Measurements from ENCODE around the gene BTRC. TPM values are rescaled to one million over a fixed set of nuclear protein-coding genes. Genes with fewer than 3 reads are reported as not detected.
A peak's percentile ranks its signal among the peaks of the same experiment; 100 is the strongest.

Gene BTRC
- total RNA-seq, 4 donors from 2014 or later: 11.9 to 19.0 (median 12.2) TPM

DNA sequence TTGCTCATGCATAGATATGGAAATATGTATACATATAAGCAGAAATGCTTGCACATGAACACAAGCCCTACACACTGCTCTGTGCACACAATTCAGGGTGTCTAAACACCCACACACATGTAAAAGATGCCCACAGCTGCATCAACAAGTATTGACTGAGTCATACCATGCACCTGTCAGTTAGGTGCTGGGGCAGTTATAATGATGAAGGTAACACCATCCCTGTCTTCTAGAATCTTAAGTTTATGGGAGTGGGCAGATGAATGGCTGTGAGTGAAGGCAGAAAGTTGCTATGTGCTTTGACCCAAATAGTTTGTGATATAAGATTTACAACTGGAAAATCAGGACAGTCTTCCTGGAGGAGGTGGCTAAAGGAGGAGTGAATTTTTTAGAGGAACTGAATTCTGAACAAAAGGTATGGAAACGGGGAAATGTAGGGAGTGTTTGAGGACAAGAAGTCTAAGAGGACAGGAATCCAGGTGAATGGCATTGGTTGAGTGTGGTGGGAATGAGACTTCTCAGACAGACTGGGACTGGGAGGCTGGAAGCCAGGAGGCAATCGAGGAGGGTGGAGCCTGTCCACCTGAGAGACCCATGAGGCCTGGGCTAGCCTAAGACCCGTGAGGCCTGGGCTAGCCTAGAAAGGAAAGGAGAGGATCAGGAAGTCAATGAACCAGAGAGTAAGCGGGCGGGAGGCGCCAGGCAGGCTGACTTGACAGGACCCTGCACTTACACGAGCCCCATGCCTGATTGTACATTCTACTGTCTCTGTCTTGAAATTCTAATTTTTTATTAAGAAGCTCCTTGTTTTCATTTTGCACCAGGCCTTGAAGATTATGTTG, 213.4 kb downstream of the BTRC start:
- H3K27me3 ChIP-seq: no peaks in the 10 kb centered on the region
- no peak overlapping the region for H3K4me3 ChIP-seq
- H3K9me3 ChIP-seq: no peaks in the 10 kb centered on the region
- no peak overlapping the region for H3K27ac ChIP-seq
- H3K4me1 ChIP-seq: peaks cover 0 to 12% (median 6%) of the 10 kb centered on the region in 4 donors
- DNase-seq: peak in 2 of 3 donors; percentile 31 to 39
- TF ChIP-seq, protein P1, sequence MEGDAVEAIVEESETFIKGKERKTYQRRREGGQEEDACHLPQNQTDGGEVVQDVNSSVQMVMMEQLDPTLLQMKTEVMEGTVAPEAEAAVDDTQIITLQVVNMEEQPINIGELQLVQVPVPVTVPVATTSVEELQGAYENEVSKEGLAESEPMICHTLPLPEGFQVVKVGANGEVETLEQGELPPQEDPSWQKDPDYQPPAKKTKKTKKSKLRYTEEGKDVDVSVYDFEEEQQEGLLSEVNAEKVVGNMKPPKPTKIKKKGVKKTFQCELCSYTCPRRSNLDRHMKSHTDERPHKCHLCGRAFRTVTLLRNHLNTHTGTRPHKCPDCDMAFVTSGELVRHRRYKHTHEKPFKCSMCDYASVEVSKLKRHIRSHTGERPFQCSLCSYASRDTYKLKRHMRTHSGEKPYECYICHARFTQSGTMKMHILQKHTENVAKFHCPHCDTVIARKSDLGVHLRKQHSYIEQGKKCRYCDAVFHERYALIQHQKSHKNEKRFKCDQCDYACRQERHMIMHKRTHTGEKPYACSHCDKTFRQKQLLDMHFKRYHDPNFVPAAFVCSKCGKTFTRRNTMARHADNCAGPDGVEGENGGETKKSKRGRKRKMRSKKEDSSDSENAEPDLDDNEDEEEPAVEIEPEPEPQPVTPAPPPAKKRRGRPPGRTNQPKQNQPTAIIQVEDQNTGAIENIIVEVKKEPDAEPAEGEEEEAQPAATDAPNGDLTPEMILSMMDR (IDR thresholded peaks at IDR 0.05): no peak
- no peak for TF ChIP-seq POLR2A (IDR thresholded peaks at IDR 0.05)
- H3K36me3 ChIP-seq: no peaks in the 10 kb centered on the region

DNA sequence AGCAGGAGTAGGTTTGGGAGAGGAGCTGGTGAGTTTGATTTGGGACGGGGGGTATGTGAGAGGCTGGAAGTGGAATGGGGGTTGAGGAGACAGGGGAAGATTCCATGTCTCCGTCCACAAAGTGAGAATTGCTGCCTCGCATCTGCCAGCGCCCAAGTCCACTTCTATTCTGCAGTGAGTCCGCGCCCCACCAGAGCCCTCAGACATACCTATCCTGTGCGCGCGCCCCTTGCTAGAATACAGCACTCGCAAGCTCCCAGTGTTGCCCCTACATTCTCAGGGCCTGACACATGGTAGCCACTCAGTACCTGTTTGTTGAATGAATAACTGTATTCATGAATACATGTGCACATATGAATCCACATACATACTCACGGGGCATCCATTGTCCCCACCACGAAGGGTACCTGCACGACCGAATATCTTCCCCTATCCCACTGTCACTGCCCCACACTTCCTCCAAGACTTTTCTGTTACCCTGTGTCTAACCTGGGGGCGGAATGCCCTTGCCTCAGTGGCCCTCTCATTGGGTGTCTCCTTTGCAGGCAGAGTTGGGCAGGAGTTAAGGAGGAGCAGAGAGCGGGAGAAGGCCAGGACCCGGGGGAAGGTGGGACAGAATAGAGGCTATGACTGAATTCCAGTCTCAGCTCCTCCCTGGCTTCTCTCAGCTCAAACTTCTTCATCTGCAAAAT, 214.2 kb downstream of the BTRC start:
- no peaks in the 10 kb centered on the region for H3K27me3 ChIP-seq
- peaks cover 0 to 5% (median 0%) of the 10 kb centered on the region in 4 donors for H3K9me3 ChIP-seq
- peaks cover 0 to 12% (median 6%) of the 10 kb centered on the region in 4 donors for H3K4me1 ChIP-seq
- no peak for TF ChIP-seq POLR2A (IDR thresholded peaks at IDR 0.05)
- TF ChIP-seq, protein P1 (IDR thresholded peaks at IDR 0.05): no peak
- H3K4me3 ChIP-seq: no peak overlapping the region
- peak in 2 of 3 donors; percentile 32 to 43 for DNase-seq
- no peak overlapping the region for H3K27ac ChIP-seq
- no peaks in the 10 kb centered on the region for H3K36me3 ChIP-seq

DNA sequence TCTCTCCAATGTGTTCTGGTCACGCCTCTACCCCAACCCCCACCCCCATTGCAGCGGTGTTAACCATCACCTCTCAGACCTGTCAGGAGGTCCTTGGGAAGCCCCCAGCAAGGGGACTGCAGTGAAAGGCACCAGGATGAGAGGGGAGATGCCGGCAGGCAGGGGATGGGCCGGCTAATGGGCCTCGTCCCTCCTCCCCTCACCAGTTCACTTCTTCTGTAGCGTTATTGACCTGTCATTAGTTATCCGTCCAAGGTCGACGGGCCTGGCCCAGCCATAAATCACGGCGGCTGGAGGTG, 215.3 kb downstream of the BTRC start:
- H3K27me3 ChIP-seq: no peaks in the 10 kb centered on the region
- H3K4me1 ChIP-seq: peaks cover 0 to 12% (median 6%) of the 10 kb centered on the region in 4 donors
- H3K4me3 ChIP-seq: peak overlapping the region in 1 of 4 donors; percentile 62
- peak in 1 of 3 donors; percentile 52 for DNase-seq
- TF ChIP-seq, protein P1 (IDR thresholded peaks at IDR 0.05): no peak
- no peak for TF ChIP-seq POLR2A (IDR thresholded peaks at IDR 0.05)
- peaks cover 0 to 7% (median 0%) of the 10 kb centered on the region in 4 donors for H3K9me3 ChIP-seq
- H3K27ac ChIP-seq: no peak overlapping the region
- H3K36me3 ChIP-seq: no peaks in the 10 kb centered on the region

DNA sequence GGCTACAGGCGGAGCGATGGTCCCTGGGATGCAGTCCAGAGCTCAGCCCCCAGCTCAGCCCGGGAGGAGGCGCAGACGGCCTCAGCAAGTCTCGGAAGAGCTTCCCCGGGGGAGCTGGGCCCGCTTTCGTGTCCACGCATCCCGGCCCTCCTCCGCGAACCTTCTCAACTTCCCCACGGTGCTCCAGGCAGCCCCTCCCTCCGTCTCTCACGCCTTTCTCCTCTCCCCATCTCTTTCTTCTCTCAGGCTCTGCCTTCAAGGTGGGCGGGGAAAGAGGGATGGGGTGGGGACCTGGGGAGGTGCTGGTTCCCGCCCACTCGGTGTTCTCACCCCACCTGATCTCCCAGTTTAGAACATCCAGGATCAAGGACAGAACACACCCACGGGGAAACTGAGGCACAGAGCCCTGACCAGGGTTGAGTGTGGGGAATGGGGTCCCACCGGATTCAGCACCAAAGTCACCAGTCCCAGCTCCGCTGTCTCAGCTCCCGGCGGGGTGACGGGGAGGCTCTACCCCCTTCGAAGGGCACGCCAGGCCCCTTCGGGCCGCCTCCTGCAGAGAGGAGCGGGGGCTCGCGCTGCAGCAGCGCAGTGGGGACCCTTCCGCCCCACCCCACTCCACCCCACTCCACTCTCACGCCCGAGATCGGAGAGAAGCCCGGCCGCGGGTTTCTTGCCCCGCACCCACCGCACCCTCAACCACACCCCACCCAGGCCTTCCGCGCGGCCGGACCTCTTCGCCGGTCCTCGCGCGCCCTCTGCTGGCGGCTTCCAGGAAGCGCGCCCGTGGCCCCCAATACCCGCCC, 215.9 kb downstream of the BTRC start:
- H3K27me3 ChIP-seq: no peaks in the 10 kb centered on the region
- peaks cover 0 to 12% (median 6%) of the 10 kb centered on the region in 4 donors for H3K4me1 ChIP-seq
- H3K4me3 ChIP-seq: peak overlapping the region; percentile 36 to 62 (median 55)
- H3K27ac ChIP-seq: no peak overlapping the region
- DNase-seq: peak; percentile 88 to 91 (median 89)
- TF ChIP-seq POLR2A (IDR thresholded peaks at IDR 0.05): no peak
- TF ChIP-seq, protein P1 (IDR thresholded peaks at IDR 0.05): peak; percentile 32 to 98 (median 70)
- no peaks in the 10 kb centered on the region for H3K36me3 ChIP-seq
- peaks cover 0 to 7% (median 0%) of the 10 kb centered on the region in 4 donors for H3K9me3 ChIP-seq

All from Peyer's patch (tissue), 4 donors.